H9 (cell line): ENCODE measurements around the gene CDH26. TPM values are rescaled to one million over a fixed set of nuclear protein-coding genes. Genes with fewer than 3 reads are reported as not detected.

ENCODE experiments used
- DNase-seq: peaks from one replicate; pipeline ENCODE4 v3.0.0-alpha.2; 2017
- H2AFZ ChIP-seq: one replicate; pipeline ENCODE4 v1.6.1; 2013; ENCODE audit warnings: mild to moderate bottlenecking, low read length, control low read depth, moderate library complexity
- H2AK5ac ChIP-seq: 2 replicates; pipeline ENCODE4 v1.6.1; 2013; ENCODE audit warnings: low read length, control low read depth, mixed read lengths; ENCODE audit not compliant: insufficient read length
- H2BK120ac ChIP-seq: one replicate; pipeline ENCODE4 v1.6.1; 2013; ENCODE audit warnings: low read depth, mild to moderate bottlenecking, low read length, control low read depth, inconsistent platforms; ENCODE audit not compliant: poor library complexity, severe bottlenecking
- H2BK12ac ChIP-seq: 2 replicates; pipeline ENCODE4 v1.6.1; 2013; ENCODE audit warnings: low read length, control low read depth, mixed read lengths, low read depth; ENCODE audit not compliant: insufficient read length
- H2BK15ac ChIP-seq: 2 replicates; pipeline ENCODE4 v1.6.1; 2013; ENCODE audit warnings: low read depth, low read length, control low read depth
- H2BK20ac ChIP-seq: one replicate; pipeline ENCODE4 v1.6.1; 2013; ENCODE audit warnings: low read depth, mild to moderate bottlenecking, low read length, control low read depth, inconsistent platforms; ENCODE audit not compliant: poor library complexity, severe bottlenecking
- H2BK5ac ChIP-seq: 2 replicates; pipeline ENCODE4 v1.6.1; 2013; ENCODE audit warnings: low read length, control low read depth, mixed read lengths; ENCODE audit not compliant: insufficient read length
- H3K14ac ChIP-seq: 2 replicates; pipeline ENCODE4 v1.6.1; 2013; ENCODE audit warnings: low read length, control low read depth; ENCODE audit not compliant: insufficient read depth
- H3K18ac ChIP-seq: 2 replicates; pipeline ENCODE4 v1.6.1; 2013; ENCODE audit warnings: low read depth, mild to moderate bottlenecking, mixed read lengths, low read length, control low read depth; ENCODE audit not compliant: insufficient read length
- H3K23ac ChIP-seq: 2 replicates; pipeline ENCODE4 v1.6.1; 2013; ENCODE audit warnings: low read length, control low read depth, mixed read lengths, low read depth; ENCODE audit not compliant: insufficient read length
- H3K23me2 ChIP-seq: 2 replicates; pipeline ENCODE4 v1.6.1; 2013; ENCODE audit warnings: low read depth, mild to moderate bottlenecking, mixed read lengths, low read length, control low read depth; ENCODE audit not compliant: insufficient read length, poor library complexity, severe bottlenecking
- H3K27ac ChIP-seq: 2 replicates; pipeline ENCODE4 v1.5.1; 2013; ENCODE audit warnings: low read length, control low read depth, mixed read lengths, low read depth; ENCODE audit not compliant: insufficient read length
- H3K27me3 ChIP-seq: 2 replicates; pipeline ENCODE4 v1.6.1; 2013; ENCODE audit warnings: low read length, control low read depth, inconsistent platforms; ENCODE audit not compliant: insufficient read depth
- H3K4ac ChIP-seq: 2 replicates; pipeline ENCODE4 v1.6.1; 2013; ENCODE audit warnings: low read depth, mild to moderate bottlenecking, control low read depth, inconsistent platforms, low read length, moderate library complexity
- H3K4me1 ChIP-seq: 2 replicates; pipeline ENCODE4 v1.6.1; 2013; ENCODE audit warnings: low read length, control low read depth, inconsistent platforms; ENCODE audit not compliant: insufficient read depth
- H3K4me2 ChIP-seq: 2 replicates; pipeline ENCODE4 v1.6.1; 2013; ENCODE audit warnings: low read length, control low read depth, mixed read lengths; ENCODE audit not compliant: insufficient read length, insufficient read depth
- H3K56ac ChIP-seq: 2 replicates; pipeline ENCODE4 v1.6.1; 2013; ENCODE audit warnings: low read depth, mild to moderate bottlenecking, mixed read lengths, low read length, control low read depth; ENCODE audit not compliant: insufficient read length
- H3K79me1 ChIP-seq: 2 replicates; pipeline ENCODE4 v1.6.1; 2013; ENCODE audit warnings: low read depth, mild to moderate bottlenecking, moderate library complexity, low read length, control low read depth, inconsistent platforms; ENCODE audit not compliant: insufficient read depth, poor library complexity, severe bottlenecking
- H3K79me2 ChIP-seq: 2 replicates; pipeline ENCODE4 v1.6.1; 2013; ENCODE audit warnings: low read length, control low read depth, inconsistent platforms; ENCODE audit not compliant: insufficient read depth
- H3K9ac ChIP-seq: 2 replicates; pipeline ENCODE4 v1.6.1; 2013; ENCODE audit warnings: low read length, control low read depth, mixed read lengths; ENCODE audit not compliant: insufficient read length; ENCODE audit errors: extremely low read depth
- H3K9me3 ChIP-seq: one replicate; pipeline ENCODE4 v1.6.1; 2013; ENCODE audit warnings: low read depth, low read length, inconsistent platforms; ENCODE audit not compliant: control insufficient read depth
- H3T11ph ChIP-seq: one replicate; pipeline ENCODE4 v1.6.1; 2013; ENCODE audit warnings: mild to moderate bottlenecking, low read length, control low read depth, inconsistent platforms
- H4K20me1 ChIP-seq: one replicate; pipeline ENCODE4 v1.6.1; 2013; ENCODE audit not compliant: control insufficient read depth, insufficient read length, insufficient read depth
- H4K5ac ChIP-seq: 2 replicates; pipeline ENCODE4 v1.6.1; 2013; ENCODE audit warnings: low read depth, mild to moderate bottlenecking, mixed read lengths, low read length, control low read depth; ENCODE audit not compliant: insufficient read length
- H4K8ac ChIP-seq: replicated peaks from 2 replicates; pipeline ENCODE4 v1.6.1; 2013; ENCODE audit warnings: low read length, control low read depth, mixed read lengths, low read depth; ENCODE audit not compliant: insufficient read length
- H4K91ac ChIP-seq: 2 replicates; pipeline ENCODE4 v1.6.1; 2013; ENCODE audit warnings: low read depth, mild to moderate bottlenecking, moderate library complexity, mixed read lengths, low read length, control low read depth; ENCODE audit not compliant: insufficient read length
- H3K27ac Mint-ChIP-seq, 3 experiments: 2 replicates in 2 of 3; 3 replicates in 1 of 3; pipeline ENCODE4 v1.8.0; 2020 to 2021; ENCODE audit warnings: mixed read lengths in 3 of 3, mild to moderate bottlenecking in 1 of 3, moderate library complexity in 1 of 3
- H3K27me3 Mint-ChIP-seq: 2 replicates; pipeline ENCODE4 v1.8.0; 2021; ENCODE audit warnings: low read depth, mild to moderate bottlenecking, moderate library complexity, mixed read lengths
- H3K36me3 Mint-ChIP-seq, 3 experiments: 2 replicates in 2 of 3; 3 replicates in 1 of 3; pipeline ENCODE4 v1.8.0; 2020 to 2021; ENCODE audit warnings: low read depth in 3 of 3, mixed read lengths in 3 of 3; ENCODE audit not compliant: insufficient read depth in 1 of 3
- H3K4me1 Mint-ChIP-seq, 2 experiments: 2 replicates each; pipeline ENCODE4 v1.8.0; 2020; ENCODE audit warnings: mixed read lengths in 2 of 2
- H3K4me3 Mint-ChIP-seq, 2 experiments: 2 replicates in 1 of 2; 3 replicates in 1 of 2; pipeline ENCODE4 v1.8.0; 2020 to 2021; ENCODE audit warnings: mild to moderate bottlenecking in 2 of 2, mixed read lengths in 2 of 2, moderate library complexity in 1 of 2
- H3K9me3 Mint-ChIP-seq, 2 experiments: 2 replicates in 1 of 2; 3 replicates in 1 of 2; pipeline ENCODE4 v1.8.0; 2020; ENCODE audit warnings: mild to moderate bottlenecking in 2 of 2, mixed read lengths in 2 of 2, moderate library complexity in 1 of 2
- CTCF ChIP-seq: fragments of 200-600 bp; sonication (generic); conservative IDR thresholded peaks from 3 replicates; pipeline ENCODE4 v1.8.0; 2021; ENCODE audit warnings: antibody characterized with exemption, mild to moderate bottlenecking
- WGBS: extraction: QIAGEN DNeasy Blood & Tissue Kit; methylation state at CpG from one replicate; pipeline ENCODE4 v1.1.7; 2013; ENCODE audit warnings: missing lambda C conversion rate, low lambda C conversion rate, mixed read lengths; ENCODE audit not compliant: insufficient read length; ENCODE audit errors: extremely low coverage; 5-methylcytosine and 5-hydroxymethylcytosine counted together
- total RNA-seq: library from RNA; stranded (reverse); gene quantifications from 2 replicates; pipeline ENCODE4 v1.2.1, GENCODE V29; 2021

The CDH26 gene
- total RNA-seq, 1 experiment from 2014 or later = 0.79 TPM

GRCh38 chr20:59972037-59972801 is 14.0 kb downstream of the CDH26 start:
- TF ChIP-seq CTCF = no peak
- no peak overlapping the region for H3T11ph ChIP-seq
- H2BK15ac ChIP-seq = no peak overlapping the region
- H2AFZ ChIP-seq = no peak overlapping the region
- Mint-ChIP-seq H3K27ac (no peak overlapping the region), H3K4me3 (no peak overlapping the region), H3K27me3 (no peaks in the 10 kb centered on the region), H3K4me1 (peaks cover 0 to 2% of the 10 kb centered on the region in 2 experiments; a peak in 1 of 4 replicates), H3K9me3 (no peaks in the 10 kb centered on the region), H3K36me3 (no peaks in the 10 kb centered on the region)
- no peaks in the 10 kb centered on the region for H3K23me2 ChIP-seq
- H4K91ac ChIP-seq = no peak overlapping the region
- no peak overlapping the region for H3K9ac ChIP-seq
- no peak overlapping the region for H3K56ac ChIP-seq
- no peaks in the 10 kb centered on the region for H3K4me1 ChIP-seq
- H3K79me1 ChIP-seq = no peaks in the 10 kb centered on the region
- no peak overlapping the region for H4K8ac ChIP-seq
- H2BK120ac ChIP-seq = no peak overlapping the region
- no peak overlapping the region for H3K23ac ChIP-seq
- H3K4ac ChIP-seq = no peak overlapping the region
- no peak overlapping the region for H4K5ac ChIP-seq
- no peaks in the 10 kb centered on the region for H3K27me3 ChIP-seq
- no peaks in the 10 kb centered on the region for H4K20me1 ChIP-seq
- no peak overlapping the region for H3K14ac ChIP-seq
- no peak overlapping the region for H2BK12ac ChIP-seq
- H3K27ac ChIP-seq = no peak overlapping the region
- H2BK20ac ChIP-seq = no peak overlapping the region
- no peak overlapping the region for H3K18ac ChIP-seq
- no peaks in the 10 kb centered on the region for H3K9me3 ChIP-seq
- no peak overlapping the region for H3K4me2 ChIP-seq
- no peak overlapping the region for H2AK5ac ChIP-seq
- DNase-seq = no peak
- no CpG with 5 or more reads among the region's 12 CpGs for WGBS
- H2BK5ac ChIP-seq = no peak overlapping the region
- H3K79me2 ChIP-seq = no peaks in the 10 kb centered on the region
